Fibroblast of gingiva (primary cell): ENCODE data around the gene SYNPO2.

Source experiments
- DNase-seq: peaks from one replicate; pipeline ENCODE4 v3.0.0-alpha.2; 2011; ENCODE audit warnings: low read depth

SYNPO2 gene

GRCh38 chr4:119080721-119081541, 192.3 kb downstream of the SYNPO2 start:
- no peak for DNase-seq

- DNase-seq, result no peak
These were observed 192.8 kb downstream of the SYNPO2 start for GRCh38 chr4:119081542-119081859.

GRCh38 chr4:119081943-119082342, 193.3 kb downstream of the SYNPO2 start:
- DNase-seq, result no peak

GRCh38 chr4:119082661-119083060, 194.0 kb downstream of the SYNPO2 start:
- DNase-seq, result no peak

GRCh38 chr4:119084513-119084912, 195.9 kb downstream of the SYNPO2 start:
- DNase-seq, result no peak

GRCh38 chr4:119087121-119087520, 198.5 kb downstream of the SYNPO2 start:
- peak; percentile 22 for DNase-seq

GRCh38 chr4:119087656-119088055, 199.0 kb downstream of the SYNPO2 start:
- DNase-seq, result no peak

- DNase-seq, result no peak
These were observed 204.6 kb downstream of the SYNPO2 start for GRCh38 chr4:119093042-119093827.

- DNase-seq, result no peak
These were observed 208.7 kb downstream of the SYNPO2 start for GRCh38 chr4:119097282-119097900.

GRCh38 chr4:119098306-119098705, 209.7 kb downstream of the SYNPO2 start:
- DNase-seq, result no peak

GRCh38 chr4:119099227-119099810, 210.7 kb downstream of the SYNPO2 start:
- DNase-seq, result peak; percentile 77

GRCh38 chr4:119100655-119101054, 212.0 kb downstream of the SYNPO2 start:
- peak; percentile 50 for DNase-seq

GRCh38 chr4:119103263-119103662, 214.6 kb downstream of the SYNPO2 start:
- peak; percentile 96 for DNase-seq

GRCh38 chr4:119104644-119105273, 216.1 kb downstream of the SYNPO2 start:
- DNase-seq, result no peak

GRCh38 chr4:119105605-119106004, 217.0 kb downstream of the SYNPO2 start:
- peak; percentile 9 for DNase-seq

GRCh38 chr4:119106036-119107000, 217.7 kb downstream of the SYNPO2 start:
- DNase-seq, result no peak

GRCh38 chr4:119110121-119110520, 221.5 kb downstream of the SYNPO2 start:
- DNase-seq, result no peak
